Breast epithelium (tissue), 4 donors: Measurements from ENCODE around the gene MKI67. TPM values are rescaled to one million over a fixed set of nuclear protein-coding genes. Genes with fewer than 3 reads are reported as not detected.

Experiments used
- DNase-seq, 2 donors: peaks; one replicate each; pipeline ENCODE4 v3.0.0-alpha.2; 2019; ENCODE audit warnings: low spot score in 2 of 2
- H3K27ac ChIP-seq, 2 donors: fragments of 200-600 bp; sonication (generic) in 1 of 2; one replicate each; pipeline ENCODE4 v1.5.1; 2016 to 2019; ENCODE audit warnings: mild to moderate bottlenecking in 1 of 2
- H3K27me3 ChIP-seq, 2 donors: fragments of 200-600 bp; sonication (generic) in 1 of 2; one replicate each; pipeline versions ENCODE4 v1.5.1 to v1.6.0; 2017 to 2019; ENCODE audit warnings: control low read depth in 1 of 2, mild to moderate bottlenecking in 1 of 2
- H3K36me3 ChIP-seq: fragments of 200-600 bp; one replicate; pipeline ENCODE4 v1.5.1; 2019
- H3K4me1 ChIP-seq, 2 donors: fragments of 200-600 bp; sonication (generic); one replicate each; pipeline ENCODE4 v1.5.1; 2016 to 2019; ENCODE audit warnings: control low read depth in 1 of 2
- H3K4me3 ChIP-seq, 3 donors: fragments of 200-600 bp; sonication (generic); 1 replicate in 2 of 3; 2 replicates in 1 of 3; pipeline ENCODE4 v1.5.1; 2016 to 2019; ENCODE audit warnings: mild to moderate bottlenecking in 3 of 3, moderate library complexity in 2 of 3
- H3K9me3 ChIP-seq, 2 donors: fragments of 200-600 bp; sonication (generic) in 1 of 2; one replicate each; pipeline ENCODE4 v1.5.1; 2016 to 2019; ENCODE audit warnings: control low read depth in 1 of 2
- CTCF ChIP-seq, 3 donors: fragments of 450-650 bp; IDR thresholded peaks; one replicate each; pipeline ENCODE4 v1.5.1; 2016 to 2017; ENCODE audit warnings: antibody characterized with exemption in 3 of 3, mild to moderate bottlenecking in 3 of 3, moderate library complexity in 3 of 3
- POLR2A ChIP-seq: fragments of 450-650 bp; IDR thresholded peaks from one replicate; pipeline ENCODE4 v1.6.1; 2016; ENCODE audit warnings: antibody characterized with exemption, mild to moderate bottlenecking, moderate library complexity
- POLR2AphosphoS5 ChIP-seq, 3 donors: sonication (generic); formaldehyde crosslinking; IDR thresholded peaks; one replicate each; pipeline ENCODE4 v1.6.1; 2017; ENCODE audit warnings: antibody characterized with exemption in 3 of 3
- intact Hi-C: fragments of 100-400 bp; cut with DNase I; formaldehyde crosslinking; loops from one replicate; pipeline ENCODE4 v1.15.1; 2023; ENCODE audit warnings: low total_unique reads
- total RNA-seq, 3 donors: library from RNA; depleted of rRNA; stranded (reverse); fragments of >200 nt; gene quantifications; one replicate each; pipeline ENCODE4 v1.1.0, GENCODE V29; 2016

MKI67 gene
- total RNA-seq, 3 donors from 2014 or later, result 0.29 to 6.4 (median 0.33) TPM

GRCh38 chr10:128137877-128138276 is 11.7 kb upstream of the MKI67 start:
- Histone ChIP-seq H3K4me1 (no peaks in the 10 kb centered on the region), H3K27me3 (no peaks in the 10 kb centered on the region), H3K9me3 (no peaks in the 10 kb centered on the region), H3K27ac (no peak overlapping the region), H3K36me3 (no peaks in the 10 kb centered on the region), H3K4me3 (no peak overlapping the region)
- intact Hi-C loops, result no loop called here
- no peak for DNase-seq
- TF ChIP-seq POLR2A (no peak), POLR2AphosphoS5 (IDR thresholded peaks at IDR 0.05) (no peak), CTCF (IDR thresholded peaks at IDR 0.05) (no peak)

DNA sequence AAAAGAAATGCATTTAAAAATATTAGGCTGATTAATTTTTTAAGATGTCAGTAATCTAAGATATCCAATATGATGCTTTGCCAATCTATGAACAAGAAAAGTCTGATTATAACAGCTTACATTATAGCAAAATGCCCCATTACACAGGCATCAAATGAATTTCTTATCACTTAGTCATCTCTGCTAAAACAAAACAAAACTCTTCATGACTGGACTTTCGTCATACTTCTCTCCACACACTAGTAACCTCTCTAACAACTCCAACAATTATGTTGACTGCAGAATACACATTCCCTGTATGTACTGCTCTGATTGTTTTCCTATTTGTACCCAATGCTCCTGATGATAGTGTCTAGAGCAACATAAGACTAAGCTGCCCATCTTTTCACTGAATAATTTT is 3.8 kb upstream of the MKI67 start:
- no peak for TF ChIP-seq POLR2AphosphoS5 (IDR thresholded peaks at IDR 0.05)
- TF ChIP-seq CTCF (IDR thresholded peaks at IDR 0.05), result no peak
- no peak for TF ChIP-seq POLR2A
- intact Hi-C loops, result no loop called here
- H3K27me3 ChIP-seq, result peaks cover 0 to under 1% of the 10 kb centered on the region in 2 donors
- DNase-seq, result no peak
- H3K9me3 ChIP-seq, result no peaks in the 10 kb centered on the region
- H3K4me3 ChIP-seq, result no peak overlapping the region
- no peak overlapping the region for H3K27ac ChIP-seq
- H3K4me1 ChIP-seq, result peaks cover 4 to 8% of the 10 kb centered on the region in 2 donors
- H3K36me3 ChIP-seq, result no peaks in the 10 kb centered on the region

DNA sequence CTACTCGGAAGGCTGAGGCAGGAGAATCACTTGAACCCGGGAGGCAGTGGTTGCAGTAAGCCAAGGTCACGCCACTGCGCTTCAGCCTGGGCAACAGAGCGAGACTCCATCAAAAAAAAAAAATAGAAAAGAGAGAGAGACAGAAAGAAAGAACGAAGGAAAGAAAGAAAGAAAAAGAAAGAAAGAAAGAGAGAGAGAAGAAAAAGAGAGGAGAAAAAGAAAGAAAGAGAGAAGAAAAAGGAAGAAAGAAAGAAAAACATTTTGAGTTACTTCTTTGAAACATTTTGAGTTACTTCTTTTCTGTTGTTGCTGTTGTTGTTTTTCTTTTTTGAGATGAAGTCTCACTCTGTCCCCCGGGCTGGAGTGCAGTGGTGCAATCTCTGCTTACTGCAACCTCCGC is 2.4 kb upstream of the MKI67 start:
- no peak overlapping the region for H3K27ac ChIP-seq
- intact Hi-C loops, result no loop called here
- no peak overlapping the region for H3K4me3 ChIP-seq
- peaks cover 4 to 8% of the 10 kb centered on the region in 2 donors for H3K4me1 ChIP-seq
- H3K9me3 ChIP-seq, result no peaks in the 10 kb centered on the region
- DNase-seq, result no peak
- no peak for TF ChIP-seq POLR2AphosphoS5 (IDR thresholded peaks at IDR 0.05)
- TF ChIP-seq CTCF (IDR thresholded peaks at IDR 0.05), result no peak
- no peak for TF ChIP-seq POLR2A
- H3K36me3 ChIP-seq, result no peaks in the 10 kb centered on the region
- H3K27me3 ChIP-seq, result peaks cover 0 to 15% of the 10 kb centered on the region in 2 donors

GRCh38 chr10:128125416-128125943 is 743 bp downstream of the MKI67 start:
- intact Hi-C loops, result no loop called here
- Histone ChIP-seq H3K36me3 (no peaks in the 10 kb centered on the region), H3K27ac (no peak overlapping the region), H3K9me3 (no peaks in the 10 kb centered on the region), H3K27me3 (peaks cover 0 to 33% of the 10 kb centered on the region in 2 donors), H3K4me3 (peak overlapping the region; percentile 49 to 73 (median 63)), H3K4me1 (peaks cover 4 to 8% of the 10 kb centered on the region in 2 donors)
- DNase-seq, result no peak
- TF ChIP-seq POLR2AphosphoS5 (IDR thresholded peaks at IDR 0.05) (no peak), POLR2A (no peak), CTCF (IDR thresholded peaks at IDR 0.05) (no peak)

GRCh38 chr10:128124813-128125403 is 1.3 kb downstream of the MKI67 start:
- Histone ChIP-seq H3K4me3 (no peak overlapping the region), H3K27ac (no peak overlapping the region), H3K36me3 (no peaks in the 10 kb centered on the region), H3K9me3 (no peaks in the 10 kb centered on the region), H3K27me3 (peaks cover 0 to 33% of the 10 kb centered on the region in 2 donors), H3K4me1 (peaks cover 4 to 8% of the 10 kb centered on the region in 2 donors)
- TF ChIP-seq POLR2A, result no peak
- TF ChIP-seq CTCF (IDR thresholded peaks at IDR 0.05), result no peak
- no peak for TF ChIP-seq POLR2AphosphoS5 (IDR thresholded peaks at IDR 0.05)
- intact Hi-C loops, result no loop called here
- DNase-seq, result no peak
